GM12874 (cell line): ENCODE results near the gene ALPK1.

Experiments used
- CTCF ChIP-seq: IDR thresholded peaks from 2 replicates; pipeline ENCODE4 v1.5.1; 2011; ENCODE audit warnings: low read depth, mild to moderate bottlenecking, control low read depth, low read length, moderate library complexity; ENCODE audit not compliant: insufficient read depth

Gene ALPK1

DNA sequence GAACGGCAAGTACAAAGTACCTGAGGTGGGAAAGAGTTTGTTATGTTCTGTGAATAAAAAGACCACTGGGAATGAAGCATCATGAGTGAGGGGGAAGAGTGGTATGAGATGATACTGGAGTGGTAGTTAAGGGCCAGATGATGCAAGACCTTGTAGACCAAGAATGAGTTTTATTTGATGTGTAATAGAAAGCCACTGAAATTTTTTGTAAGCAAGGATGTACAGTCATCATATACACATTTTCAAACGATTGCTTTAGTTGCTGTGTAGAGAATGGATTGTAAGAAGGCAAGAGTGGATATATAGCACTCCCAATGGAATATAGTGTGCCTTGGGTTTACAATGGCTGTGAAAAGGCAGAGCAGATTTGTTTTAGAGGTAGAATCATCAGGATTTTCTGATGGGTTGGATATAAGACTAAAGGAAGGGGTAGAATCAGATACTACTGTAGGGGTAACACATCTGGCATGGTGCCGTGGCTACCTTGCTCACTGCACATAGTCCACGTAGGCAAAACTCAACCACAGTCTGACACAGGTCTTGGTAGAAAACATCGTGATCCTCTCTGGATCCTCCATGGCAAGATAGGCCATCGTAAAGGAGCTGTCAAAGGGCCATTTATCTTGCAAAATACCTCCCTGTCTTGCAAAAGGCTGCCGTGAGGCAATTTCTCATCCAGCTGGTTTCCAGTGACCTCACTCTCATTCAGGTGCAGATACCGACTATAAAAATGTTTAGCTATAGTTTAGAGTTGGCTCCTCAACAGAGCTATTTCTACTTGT lies 26.3 kb upstream of the ALPK1 start:
- TF ChIP-seq CTCF = no peak

DNA sequence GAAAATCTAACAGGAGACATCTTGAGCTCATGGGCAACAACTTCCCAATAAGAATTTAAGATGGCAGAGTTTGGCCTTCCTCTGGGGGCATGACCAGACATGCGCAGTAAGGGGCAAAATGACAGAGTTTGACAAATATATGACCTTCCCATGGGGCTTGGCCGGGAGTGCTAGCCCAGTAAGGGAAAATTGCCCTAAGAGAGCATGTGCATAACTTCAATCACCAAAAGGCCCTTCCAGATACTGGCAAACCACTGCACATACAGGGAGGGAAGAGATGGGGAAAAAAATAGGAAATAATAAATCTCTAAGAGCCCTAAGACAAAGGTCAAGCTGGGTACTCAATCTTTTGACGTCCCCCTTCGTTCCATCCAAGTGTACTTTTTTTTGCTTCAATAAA lies 24.9 kb upstream of the ALPK1 start:
- TF ChIP-seq CTCF = no peak

DNA sequence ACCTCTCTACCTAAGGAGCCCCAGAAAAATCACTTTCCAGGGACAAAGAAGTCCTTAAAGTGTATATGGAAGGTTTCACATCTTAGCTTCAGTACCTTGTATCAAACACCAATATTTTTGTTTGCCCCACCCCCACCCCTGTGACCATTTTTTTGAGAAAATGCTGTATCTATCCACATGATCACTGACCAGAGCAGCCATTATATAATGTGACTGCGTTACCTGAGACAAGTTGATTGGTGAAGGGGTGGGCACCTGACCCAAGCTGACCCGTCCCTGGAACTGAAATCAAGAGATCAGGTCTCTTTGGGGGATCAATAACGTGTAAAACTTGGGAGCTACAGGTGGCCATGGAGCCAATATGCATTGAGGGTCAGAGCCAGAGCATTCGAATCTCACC lies 22.2 kb upstream of the ALPK1 start:
- TF ChIP-seq CTCF = no peak

- no peak for TF ChIP-seq CTCF
Observed at GRCh38 chr4:112276113-112276512, 21.1 kb upstream of the ALPK1 start.

- no peak for TF ChIP-seq CTCF
Observed at GRCh38 chr4:112277220-112277619, 19.9 kb upstream of the ALPK1 start.

- TF ChIP-seq CTCF = no peak
Observed at GRCh38 chr4:112277705-112278448, 19.3 kb upstream of the ALPK1 start.

DNA sequence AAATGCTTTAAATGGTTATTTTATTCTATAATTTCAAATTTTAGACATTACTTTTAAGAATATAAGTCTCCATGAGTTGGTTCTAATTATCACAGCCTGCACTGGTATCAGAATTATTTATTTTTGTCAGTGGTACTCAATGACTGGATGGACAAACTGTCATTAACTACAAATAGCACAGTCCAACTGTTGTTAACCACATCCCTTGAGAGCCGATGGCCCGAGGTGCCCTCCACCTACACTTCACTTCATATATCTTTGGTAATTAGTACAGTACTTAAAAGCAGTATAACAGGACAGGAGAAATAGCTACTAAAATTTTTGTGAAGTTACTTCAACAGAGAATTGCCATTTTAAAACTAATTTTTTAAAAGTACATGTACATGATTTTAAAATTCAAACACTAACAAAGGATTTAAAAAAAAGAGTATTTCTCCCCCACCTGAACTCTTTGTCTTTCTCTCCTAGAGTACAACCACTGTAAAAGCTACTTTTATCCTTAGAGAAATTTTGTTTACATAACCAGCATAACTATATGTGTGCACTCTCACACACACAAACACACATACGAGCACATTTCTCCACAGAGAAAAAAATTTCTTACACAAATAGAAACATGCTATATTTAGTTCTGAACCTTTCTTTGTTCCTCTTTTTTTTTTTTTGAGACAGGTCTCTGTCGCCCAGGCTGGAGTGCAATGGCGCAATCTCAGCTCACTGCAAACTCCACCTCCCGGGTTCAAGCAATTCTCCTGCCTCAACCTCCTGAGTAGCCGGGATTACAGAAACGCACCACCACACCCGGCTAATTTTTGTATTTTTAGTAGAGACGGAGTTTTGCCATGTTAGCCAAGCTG lies 17.9 kb upstream of the ALPK1 start:
- TF ChIP-seq CTCF = no peak
